NCI-H1436 (cell line): Measurements from ENCODE around the gene NDUFA13.

Experiments used
- DNase-seq: peaks from one replicate; lab custom pipeline; 2025; lab: John Stamatoyannopoulos, UW

NDUFA13 gene

GRCh38 chr19:19548915-19549759, 33.1 kb downstream of the NDUFA13 start:
- DNase-seq = no peak

DNA sequence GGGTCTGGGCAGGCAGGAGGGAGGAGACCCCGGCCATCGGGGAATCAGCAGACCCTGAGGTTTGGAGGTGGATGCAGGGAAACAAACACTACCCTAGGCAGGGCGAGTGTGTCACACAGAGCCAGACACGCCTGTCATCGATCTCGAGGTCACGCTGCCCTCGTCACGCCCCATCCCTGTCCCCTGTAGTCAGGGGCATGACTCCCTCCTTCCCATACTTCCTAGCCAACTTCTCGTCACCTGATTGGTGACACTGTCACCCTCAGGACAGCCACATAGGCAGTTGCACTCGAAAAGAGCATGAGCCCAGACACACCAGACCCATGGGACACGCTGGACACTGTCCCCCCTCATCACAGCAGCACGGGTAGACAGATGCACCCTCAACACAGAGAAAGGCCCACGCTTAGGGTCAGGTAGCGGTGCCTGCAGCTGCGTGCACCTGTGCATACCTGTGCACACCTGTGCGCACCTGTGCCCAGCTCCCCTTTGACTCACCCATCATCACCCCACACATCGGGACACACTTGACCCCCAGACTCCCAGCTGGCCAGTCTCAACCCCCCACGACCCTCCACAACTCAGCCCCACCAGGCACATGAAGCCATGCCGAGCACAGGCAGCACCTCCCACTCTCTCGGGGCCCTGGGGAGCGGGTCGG, 33.9 kb downstream of the NDUFA13 start:
- DNase-seq = no peak

GRCh38 chr19:19550485-19550929, 34.5 kb downstream of the NDUFA13 start:
- no peak for DNase-seq

- DNase-seq = no peak
Observed at GRCh38 chr19:19550972-19551852, 35.2 kb downstream of the NDUFA13 start.

- DNase-seq = no peak
Observed at GRCh38 chr19:19551853-19552192, 35.8 kb downstream of the NDUFA13 start.

DNA sequence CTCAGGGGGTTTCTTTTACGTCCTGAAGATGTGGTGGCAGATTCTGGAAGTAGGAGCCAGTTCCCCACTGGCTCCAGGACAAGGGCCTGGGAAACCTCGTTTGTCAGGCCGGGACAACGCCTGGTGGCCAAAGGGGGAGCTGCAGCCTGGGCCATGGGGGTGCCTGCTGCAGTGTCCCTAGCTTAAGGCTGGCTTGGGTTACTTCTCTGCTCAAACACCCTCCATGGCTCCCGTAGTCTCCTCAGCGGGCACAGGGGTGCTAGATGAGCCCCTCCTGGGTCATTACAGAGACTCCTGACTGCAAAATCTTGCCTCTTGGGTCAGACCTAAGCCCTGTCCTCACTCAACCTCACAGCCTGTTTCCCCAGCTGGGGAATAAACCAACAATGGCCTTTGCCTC, 36.8 kb downstream of the NDUFA13 start:
- no peak for DNase-seq

DNA sequence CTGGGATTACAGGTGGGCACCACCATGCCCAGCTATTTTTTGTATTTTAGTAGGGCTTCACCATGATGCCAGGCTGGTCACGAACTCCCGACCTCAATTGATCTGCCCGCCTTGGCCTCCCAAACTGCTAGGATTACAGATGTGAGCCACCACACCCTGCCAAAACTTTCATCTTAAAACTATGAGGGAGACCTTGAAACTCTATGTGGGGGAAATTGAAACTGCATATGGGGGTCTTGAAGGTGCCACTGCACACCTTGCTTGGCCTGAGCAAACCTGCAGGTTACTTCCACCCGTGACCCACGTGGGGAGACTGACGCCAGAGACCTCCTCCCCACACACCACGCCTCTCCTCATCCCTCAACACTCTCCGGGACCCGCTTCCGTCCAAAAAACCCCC, 37.6 kb downstream of the NDUFA13 start:
- DNase-seq = no peak

GRCh38 chr19:19554074-19555023, 38.3 kb downstream of the NDUFA13 start:
- DNase-seq = peak; percentile 11

DNA sequence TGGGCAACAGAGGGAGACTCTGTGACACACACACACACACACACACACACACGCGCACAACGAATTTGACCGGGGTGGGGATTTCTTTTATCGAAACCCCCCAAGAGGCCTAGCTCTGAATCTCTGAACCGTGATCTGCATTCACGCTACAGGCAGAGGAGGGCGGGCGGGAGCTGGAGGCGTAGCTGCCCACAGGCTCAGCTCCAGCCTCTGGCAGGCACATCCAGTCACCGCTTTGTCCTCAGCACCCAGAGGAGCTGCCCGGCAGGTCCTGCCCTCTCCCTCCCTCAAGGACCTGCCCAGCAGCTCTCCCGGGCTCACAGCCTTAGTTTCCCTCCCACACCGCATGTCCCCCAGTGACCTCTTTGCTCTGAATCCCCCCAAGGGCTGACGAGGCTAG, 42.0 kb downstream of the NDUFA13 start:
- no peak for DNase-seq

GRCh38 chr19:19558636-19559035, 42.6 kb downstream of the NDUFA13 start:
- no peak for DNase-seq

- DNase-seq = no peak
Observed at GRCh38 chr19:19559931-19560330, 43.9 kb downstream of the NDUFA13 start.

DNA sequence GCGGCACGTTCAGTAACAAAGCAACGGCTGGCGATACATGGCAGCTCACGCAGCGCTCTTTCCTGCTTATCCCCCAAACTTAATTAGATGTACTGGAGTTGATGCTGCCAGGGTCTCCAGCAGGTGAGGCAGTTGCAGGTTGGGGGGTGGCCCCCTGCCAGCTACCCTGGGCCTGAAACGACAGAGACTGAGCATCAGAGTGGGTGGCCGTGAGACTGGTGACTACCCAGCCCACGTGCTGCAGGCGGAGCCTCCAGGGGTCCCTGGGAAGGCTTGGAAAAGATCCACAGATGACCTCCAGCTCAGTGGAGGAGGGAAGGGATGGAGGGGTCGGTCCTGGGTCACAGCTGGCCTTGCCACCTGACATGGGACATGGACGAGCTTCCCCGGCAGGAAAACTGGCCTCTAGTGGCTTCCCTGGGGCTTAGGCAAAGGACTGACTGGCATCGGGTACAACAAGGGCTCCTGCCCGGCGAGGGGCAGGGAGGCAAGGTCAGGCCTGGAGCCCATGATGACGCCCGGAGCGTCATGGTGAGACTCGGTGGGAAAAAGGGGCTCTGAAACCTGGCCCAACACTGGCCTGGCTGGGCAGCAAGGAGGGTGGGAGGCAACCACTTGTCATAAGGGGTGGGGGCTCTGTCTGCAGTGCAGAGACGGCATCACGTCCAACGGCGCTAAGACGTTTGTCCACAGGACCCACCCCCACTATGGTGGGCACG, 46.1 kb downstream of the NDUFA13 start:
- no peak for DNase-seq

DNA sequence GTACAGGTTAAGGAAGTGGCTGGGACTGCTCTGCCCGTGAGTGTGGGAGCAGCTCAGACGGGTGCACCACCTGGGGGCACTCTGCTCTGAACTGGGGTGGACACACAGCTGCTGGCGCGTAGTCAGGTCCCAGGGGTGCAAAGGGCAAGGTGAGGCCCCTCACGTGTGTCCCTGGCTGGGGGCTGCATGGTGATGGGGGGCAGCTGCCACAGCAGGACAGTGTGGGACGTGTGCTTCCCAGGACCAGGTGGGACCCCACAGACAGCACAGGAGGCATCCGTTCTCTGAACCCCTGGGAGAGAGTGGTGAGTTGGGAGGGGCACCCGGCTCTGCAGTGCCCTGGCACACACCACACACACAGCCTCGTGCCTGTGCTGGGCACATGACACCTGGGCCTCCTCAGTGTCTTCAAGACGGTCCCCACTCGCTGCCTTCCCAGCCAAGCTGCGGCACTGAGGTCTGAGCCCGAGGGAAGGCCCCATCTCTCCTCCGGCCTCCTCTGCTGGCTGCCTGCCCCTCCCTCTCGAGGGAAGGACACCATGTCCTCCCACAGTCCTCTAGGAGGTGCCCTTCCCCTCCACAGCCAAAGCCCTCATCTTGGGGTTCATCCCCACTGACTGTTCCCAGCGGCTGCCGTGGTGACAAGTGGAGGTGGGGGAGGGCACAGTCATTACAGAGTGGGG, 46.8 kb downstream of the NDUFA13 start:
- no peak for DNase-seq

GRCh38 chr19:19563348-19563848, 47.4 kb downstream of the NDUFA13 start:
- no peak for DNase-seq

GRCh38 chr19:19566306-19566705, 50.3 kb downstream of the NDUFA13 start:
- DNase-seq = no peak

DNA sequence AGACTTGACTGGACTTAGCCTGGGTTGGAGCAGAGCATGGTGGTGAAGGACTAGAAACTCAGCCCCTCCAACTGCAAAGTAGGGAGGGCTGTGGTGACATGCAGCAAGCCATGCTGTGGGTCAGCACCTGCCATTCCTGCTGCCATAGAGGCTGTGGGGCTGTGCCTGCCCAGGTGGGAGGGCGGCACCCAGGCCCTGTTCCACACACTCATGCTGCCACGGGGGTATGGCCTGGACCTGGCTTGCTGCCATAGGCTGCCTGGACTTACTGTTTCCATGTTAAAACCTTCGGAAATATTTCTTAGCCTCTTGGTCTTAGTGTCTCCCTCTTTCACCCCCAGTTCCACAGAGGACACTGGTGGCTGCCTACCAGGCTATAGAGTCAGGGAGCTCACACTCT, 51.4 kb downstream of the NDUFA13 start:
- no peak for DNase-seq

- no peak for DNase-seq
Observed at GRCh38 chr19:19568802-19569756, 53.1 kb downstream of the NDUFA13 start.

- no peak for DNase-seq
Observed at GRCh38 chr19:19570571-19570970, 54.5 kb downstream of the NDUFA13 start.
